Measurements from ENCODE around the gene PXN.
"Not testable (repeated sequence)": the region's sequence is repeated elsewhere in the genome, so short reads cannot be mapped to it uniquely, and the experiment has no call there.

Gene PXN

GRCh38 chr12:120225852-120226640 lies 39.5 kb downstream of the PXN start:
- no peak for DNase-seq (ENCODE audit: low spot score)

- DNase-seq (ENCODE audit: low spot score) = no peak
Measured at GRCh38 chr12:120225200-120225558, 40.4 kb downstream of the PXN start.

DNA sequence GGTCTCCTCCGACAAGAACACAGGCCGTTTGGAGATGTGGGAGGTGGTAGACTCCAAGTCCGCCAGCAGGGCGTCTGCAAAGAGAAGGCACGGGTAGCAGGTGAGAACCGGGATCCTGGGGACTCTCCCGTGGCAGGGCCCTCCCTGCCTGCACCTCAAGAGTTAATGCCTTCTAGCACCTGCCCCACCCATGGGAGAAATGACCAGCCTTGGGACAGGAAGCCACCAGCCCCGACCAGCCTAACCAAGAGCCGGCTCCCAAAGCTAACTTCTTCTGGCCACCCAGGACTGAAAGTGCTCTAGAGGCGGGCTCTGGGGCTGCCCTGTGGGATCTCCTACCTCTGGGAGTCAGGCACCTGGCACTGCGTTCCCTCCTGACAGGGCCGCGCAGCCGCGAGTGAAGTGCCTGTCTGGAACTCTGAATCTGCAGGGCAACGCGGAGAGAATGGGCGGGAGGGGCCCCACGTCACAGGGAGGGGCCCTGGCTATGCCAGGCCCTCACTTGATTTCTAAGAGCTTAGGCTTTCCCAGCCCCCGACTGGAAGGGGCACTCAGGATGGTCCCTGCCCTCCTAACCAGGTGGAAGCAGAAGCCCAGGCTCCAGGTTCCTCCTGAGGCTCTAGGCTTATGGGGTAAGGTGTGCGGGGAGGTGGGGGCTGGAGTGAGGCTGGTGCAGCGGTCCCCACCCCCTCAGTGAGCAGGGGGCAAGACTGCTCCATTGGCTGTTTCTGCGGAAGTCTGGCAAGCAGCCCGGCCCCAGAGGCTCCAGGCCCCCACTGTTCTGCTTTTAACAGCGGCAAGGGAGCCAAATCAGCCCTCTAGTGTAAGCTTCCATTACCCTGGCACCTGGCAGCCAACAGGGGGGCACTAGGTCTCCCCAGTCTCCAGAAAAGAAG lies 41.0 kb downstream of the PXN start:
- DNase-seq (ENCODE audit: low spot score) = no peak

GRCh38 chr12:120223458-120224303 lies 41.8 kb downstream of the PXN start:
- DNase-seq (ENCODE audit: low spot score) = no peak

DNA sequence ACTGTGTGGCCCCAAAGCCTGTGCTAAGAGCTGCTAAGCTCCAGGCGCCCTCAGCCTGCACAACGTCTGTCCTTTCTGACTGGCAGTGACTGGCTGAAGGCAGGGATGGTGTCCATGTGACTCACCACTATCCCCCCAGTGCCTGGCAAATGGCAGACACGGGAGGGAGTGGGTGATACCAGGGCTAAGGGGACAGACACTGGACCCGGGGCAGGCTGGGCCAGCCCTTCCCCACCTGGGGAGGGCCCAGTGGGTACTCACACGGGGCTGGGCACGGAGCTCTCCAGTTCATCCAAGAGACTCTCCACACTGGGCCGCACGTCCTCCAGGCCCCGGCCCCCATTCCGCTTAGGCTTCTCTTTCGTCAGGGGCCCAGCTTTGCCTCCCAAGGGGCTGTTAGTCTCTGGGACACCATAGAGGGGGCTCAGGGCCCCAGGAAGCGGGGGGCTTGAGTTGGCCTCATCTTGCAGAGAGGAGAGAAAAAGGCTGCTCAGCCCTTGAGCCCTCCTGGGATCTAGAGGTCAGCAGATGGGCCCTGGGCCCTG lies 43.2 kb downstream of the PXN start:
- DNase-seq (ENCODE audit: low spot score) = no peak

- DNase-seq (ENCODE audit: low spot score) = no peak
Measured at GRCh38 chr12:120221576-120221900, 44.0 kb downstream of the PXN start.

DNA sequence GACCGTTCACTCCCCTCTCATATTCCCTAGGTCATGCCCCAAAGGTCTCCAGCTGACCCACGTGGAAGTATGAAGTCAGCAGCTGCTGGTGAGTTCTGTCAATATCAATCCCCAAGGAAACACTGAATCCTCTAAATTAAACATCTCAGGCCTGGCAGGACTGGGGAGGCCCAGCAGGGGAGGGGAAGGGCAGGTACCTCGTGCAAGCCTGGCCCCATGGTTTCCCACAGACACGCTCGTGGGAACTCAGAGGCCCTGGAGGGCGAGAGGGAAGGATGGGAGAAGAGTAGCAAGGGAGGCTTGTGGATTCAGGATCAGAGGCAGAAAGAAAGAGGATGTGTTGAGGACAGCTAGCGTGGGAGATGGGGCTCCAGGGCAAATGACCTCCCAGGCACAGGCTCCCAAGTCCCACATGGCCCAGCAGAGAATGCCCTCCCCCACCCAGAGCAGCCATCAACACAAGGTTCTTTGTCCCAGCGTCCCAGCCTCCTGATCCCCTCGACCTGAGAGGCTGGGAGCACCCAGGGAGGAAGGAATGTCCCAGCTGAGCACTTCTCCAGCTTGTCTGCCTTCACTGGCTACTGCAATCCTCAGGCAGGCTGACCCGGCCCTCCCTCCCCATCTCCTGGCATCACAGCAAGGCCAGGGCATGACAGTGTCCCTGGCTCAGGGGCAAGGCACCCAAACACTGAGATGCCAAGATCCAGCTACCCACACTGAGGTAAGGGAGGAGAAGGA lies 44.5 kb downstream of the PXN start:
- DNase-seq (ENCODE audit: low spot score) = no peak

GRCh38 chr12:120218680-120219606 lies 46.6 kb downstream of the PXN start:
- DNase-seq (ENCODE audit: low spot score) = no peak

GRCh38 chr12:120216742-120217605 lies 48.6 kb downstream of the PXN start:
- no peak for DNase-seq (ENCODE audit: low spot score)

GRCh38 chr12:120215766-120216735 lies 49.5 kb downstream of the PXN start:
- no peak for DNase-seq (ENCODE audit: low spot score)

GRCh38 chr12:120215357-120215735 lies 50.2 kb downstream of the PXN start:
- DNase-seq (ENCODE audit: low spot score) = no peak

DNA sequence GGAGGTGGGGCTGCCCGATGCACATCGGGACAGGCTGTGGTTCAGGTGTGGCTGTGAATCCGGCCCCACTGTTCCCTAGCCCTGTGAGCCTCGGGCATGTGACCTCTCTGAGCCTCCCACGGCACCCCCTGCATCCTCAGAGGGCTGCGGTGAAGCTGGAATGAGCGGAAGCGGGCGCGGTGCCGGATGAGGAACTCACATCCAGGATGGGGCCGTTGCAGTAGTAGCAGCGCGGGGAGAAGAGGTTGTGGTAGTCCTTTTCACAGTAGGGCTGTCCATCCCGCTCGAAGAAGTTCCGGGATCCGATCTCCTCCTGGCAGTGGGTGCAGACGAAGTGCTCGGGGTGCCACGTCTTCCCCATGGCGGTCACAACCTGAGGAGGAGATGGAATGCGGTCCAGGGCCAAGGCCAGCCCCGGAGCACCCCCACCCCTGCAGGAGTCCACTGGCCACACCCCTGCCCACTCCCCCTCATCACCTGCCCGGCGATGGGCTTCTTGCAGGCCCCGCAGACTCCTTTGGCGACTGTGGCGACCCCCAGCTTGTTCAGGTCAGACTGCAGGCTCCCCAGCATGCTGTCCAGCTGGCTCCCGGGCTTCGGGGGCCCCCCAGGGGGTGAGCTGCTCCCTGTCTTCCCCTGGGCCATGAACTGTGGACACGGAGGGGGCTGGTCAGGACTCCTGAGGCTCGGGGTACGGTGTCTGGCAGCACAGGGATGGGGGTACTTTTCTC lies 50.7 kb downstream of the PXN start:
- DNase-seq (ENCODE audit: low spot score) = no peak

- DNase-seq (ENCODE audit: low spot score) = no peak
Measured at GRCh38 chr12:120213758-120214157, 51.8 kb downstream of the PXN start.

GRCh38 chr12:120213182-120213581 lies 52.3 kb downstream of the PXN start:
- not testable (repeated sequence) for DNase-seq (ENCODE audit: low spot score)

- DNase-seq (ENCODE audit: low spot score) = no peak
Measured at GRCh38 chr12:120212301-120212700, 53.2 kb downstream of the PXN start.

DNA sequence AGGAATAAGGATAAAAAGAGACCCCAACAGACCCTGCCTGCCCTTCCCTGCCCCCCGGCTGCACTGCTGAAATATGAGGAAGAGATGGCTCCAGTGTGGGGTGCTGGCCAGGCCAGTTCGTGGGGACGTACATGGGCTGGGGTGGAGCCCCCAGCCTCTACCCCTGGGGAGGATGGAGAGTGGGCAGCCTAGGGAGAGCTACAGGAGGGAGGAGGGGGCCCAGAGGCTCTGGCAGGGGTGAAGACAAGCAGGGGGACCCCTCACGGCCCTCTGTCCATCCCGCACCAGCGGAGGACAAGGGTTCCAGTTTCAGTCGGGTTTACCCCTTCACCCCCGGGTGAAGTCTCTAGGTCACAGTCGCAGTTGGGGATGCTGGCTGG lies 53.6 kb downstream of the PXN start:
- no peak for DNase-seq (ENCODE audit: low spot score)

- DNase-seq (ENCODE audit: low spot score) = no peak
Measured at GRCh38 chr12:120211243-120211903, 54.2 kb downstream of the PXN start.
